GM18520 (cell line): ENCODE measurements around the gene PIK3C2B.

Source experiments
- ATAC-seq: cut with Tn5 transposase; IDR thresholded peaks from one replicate; pipeline ENCODE4 v1.9.1; 2021; ENCODE audit not compliant: unreplicated experiment

The PIK3C2B gene

DNA sequence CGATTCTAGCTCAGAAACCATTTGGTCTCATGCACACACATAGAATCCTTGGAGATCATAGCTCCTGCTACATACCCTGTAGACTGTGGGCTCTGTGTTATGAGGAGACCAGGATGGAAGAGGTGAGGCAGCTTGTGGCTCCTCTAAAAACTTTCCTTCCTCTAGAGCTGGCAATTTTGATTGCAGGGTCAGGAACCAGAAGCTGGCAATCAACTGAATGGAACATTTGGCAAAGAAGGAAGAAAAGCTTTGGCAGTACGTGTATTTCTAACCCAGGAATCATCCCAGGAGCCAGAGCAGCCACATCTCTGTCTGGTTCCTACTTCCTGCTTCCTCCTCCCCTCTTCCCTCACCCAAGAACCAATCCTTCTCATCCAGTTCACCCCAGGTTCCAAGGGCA is 15.7 kb downstream of the PIK3C2B start:
- no peak for ATAC-seq

DNA sequence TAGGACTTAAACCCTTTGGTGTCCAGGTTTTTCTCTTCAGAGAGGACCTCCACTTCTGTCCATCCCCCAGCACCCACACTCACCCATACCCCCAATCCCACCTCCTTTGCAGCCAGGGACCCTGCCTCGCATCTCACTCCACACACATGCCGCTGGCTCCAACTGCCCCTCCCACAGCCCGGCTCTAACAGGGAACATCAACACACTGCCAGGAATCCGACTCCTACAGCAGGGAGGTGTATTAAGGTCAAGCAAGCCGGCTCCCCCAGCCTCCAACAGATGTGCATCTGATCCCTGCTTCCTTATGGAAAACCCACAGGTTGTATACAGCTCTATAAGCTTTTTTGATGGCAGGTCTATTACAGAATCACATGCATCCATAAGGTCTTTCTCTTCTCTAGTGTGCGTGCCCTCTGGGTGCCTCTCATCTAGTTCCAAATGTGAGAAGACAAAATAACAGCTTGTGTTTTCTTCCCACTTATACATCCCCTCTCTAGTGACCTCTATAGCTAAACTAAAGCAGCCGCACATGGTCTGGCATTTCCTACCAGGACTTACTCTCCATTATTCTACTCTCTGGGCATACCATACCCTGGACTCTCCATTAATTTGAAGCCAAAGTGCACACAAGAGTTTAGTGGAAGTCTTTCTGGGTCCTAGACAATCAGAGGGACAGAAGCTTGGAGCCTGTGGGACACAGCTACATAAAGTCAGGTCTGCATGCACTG is 16.3 kb downstream of the PIK3C2B start:
- ATAC-seq = no peak

DNA sequence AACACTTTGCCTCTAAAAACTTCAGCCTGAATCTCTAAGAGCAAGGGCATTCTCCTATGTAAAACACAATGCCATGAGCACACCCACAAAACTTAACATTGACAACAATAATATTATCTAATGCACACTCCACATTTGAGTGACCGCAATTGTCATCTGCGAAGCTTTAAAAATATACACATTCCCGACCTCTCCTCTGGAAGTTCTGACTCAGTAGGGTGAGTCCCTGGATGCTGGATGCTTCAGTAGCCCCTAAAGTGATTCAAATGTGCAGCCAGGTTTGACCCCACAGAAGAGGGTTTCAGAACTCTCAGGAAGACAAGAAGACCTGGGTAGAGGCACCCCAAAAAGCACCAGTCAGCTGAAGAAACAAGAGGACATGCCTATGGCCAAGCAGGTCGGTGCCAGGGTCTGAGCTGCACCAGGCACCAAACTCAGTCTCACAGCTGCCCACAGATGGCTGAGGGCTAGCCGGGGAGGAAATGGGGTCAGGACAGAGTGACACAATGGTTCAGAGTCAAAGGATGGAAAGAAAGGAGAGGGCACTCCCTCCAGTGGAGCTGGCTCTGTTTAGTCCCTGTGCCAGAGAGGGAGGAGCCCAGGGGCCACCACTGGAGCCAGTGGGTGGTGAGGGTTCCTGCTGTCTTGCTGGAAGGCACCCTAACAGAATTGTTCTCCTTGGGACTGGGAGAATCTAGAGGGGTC is 17.4 kb downstream of the PIK3C2B start:
- ATAC-seq = no peak

DNA sequence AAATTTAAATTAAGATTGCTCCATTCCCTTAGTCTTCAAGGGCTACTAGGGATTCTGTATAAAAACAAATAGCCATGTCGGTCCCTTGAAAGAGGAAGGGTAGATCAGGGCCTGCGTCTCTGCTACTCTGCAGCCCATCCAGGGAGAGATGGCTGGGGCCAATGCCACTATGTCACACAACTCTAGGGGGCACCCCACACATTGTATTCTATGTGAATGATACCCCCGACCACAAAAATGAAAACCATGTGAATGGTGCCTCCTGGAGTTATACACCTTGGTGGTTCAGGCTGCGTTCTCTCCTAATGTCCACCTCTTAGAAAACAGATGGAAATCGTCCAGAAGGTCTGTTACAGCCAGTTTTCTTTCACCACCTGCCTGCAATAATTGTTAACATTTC is 18.0 kb downstream of the PIK3C2B start:
- no peak for ATAC-seq

GRCh38 chr1:204475656-204476432 is 18.8 kb downstream of the PIK3C2B start:
- no peak for ATAC-seq

- ATAC-seq = no peak
Measured at GRCh38 chr1:204473400-204473965, 21.1 kb downstream of the PIK3C2B start.

GRCh38 chr1:204472660-204473059 is 21.9 kb downstream of the PIK3C2B start:
- ATAC-seq = no peak

DNA sequence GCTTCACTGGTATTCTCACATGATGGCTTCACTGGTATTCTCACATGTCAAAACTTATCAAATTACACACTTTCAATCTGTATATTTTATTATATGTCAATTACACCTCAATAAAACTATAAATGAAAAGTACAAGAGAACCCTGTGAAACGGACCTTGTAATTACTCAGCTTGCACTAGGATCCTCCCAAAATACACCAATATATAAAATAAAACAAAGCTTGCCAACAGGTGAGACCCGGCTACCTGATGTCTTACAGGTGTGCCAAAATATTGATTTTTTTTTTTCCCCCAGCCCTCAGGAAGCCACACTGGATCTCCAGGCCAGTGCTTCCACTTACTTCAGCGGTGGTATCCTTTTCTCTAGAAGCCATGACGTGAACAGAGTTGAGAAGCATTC is 22.9 kb downstream of the PIK3C2B start:
- ATAC-seq = no peak

DNA sequence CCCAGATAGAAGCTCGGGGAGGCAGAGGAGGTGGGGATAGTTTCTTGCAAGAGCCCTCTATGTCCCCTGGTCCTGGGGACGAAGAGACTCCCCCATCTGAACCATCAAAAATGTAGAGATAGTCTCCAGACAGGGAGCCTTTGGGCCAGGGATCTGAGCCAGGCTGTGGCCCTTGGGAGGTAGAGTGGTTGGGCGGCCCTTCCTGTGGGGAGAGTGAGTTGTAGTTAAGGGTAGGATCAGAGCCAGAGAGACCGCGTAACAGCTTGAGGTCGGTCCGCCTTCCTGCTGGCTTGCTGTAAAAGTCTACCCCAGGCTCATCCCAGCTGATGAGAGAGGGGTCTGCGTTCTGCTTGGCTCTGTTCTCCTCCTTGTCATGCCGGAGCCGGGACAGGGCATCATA is 25.3 kb downstream of the PIK3C2B start:
- ATAC-seq = no peak

GRCh38 chr1:204468766-204469302 is 25.8 kb downstream of the PIK3C2B start:
- no peak for ATAC-seq

- ATAC-seq = no peak
Measured at GRCh38 chr1:204468206-204468605, 26.4 kb downstream of the PIK3C2B start.

DNA sequence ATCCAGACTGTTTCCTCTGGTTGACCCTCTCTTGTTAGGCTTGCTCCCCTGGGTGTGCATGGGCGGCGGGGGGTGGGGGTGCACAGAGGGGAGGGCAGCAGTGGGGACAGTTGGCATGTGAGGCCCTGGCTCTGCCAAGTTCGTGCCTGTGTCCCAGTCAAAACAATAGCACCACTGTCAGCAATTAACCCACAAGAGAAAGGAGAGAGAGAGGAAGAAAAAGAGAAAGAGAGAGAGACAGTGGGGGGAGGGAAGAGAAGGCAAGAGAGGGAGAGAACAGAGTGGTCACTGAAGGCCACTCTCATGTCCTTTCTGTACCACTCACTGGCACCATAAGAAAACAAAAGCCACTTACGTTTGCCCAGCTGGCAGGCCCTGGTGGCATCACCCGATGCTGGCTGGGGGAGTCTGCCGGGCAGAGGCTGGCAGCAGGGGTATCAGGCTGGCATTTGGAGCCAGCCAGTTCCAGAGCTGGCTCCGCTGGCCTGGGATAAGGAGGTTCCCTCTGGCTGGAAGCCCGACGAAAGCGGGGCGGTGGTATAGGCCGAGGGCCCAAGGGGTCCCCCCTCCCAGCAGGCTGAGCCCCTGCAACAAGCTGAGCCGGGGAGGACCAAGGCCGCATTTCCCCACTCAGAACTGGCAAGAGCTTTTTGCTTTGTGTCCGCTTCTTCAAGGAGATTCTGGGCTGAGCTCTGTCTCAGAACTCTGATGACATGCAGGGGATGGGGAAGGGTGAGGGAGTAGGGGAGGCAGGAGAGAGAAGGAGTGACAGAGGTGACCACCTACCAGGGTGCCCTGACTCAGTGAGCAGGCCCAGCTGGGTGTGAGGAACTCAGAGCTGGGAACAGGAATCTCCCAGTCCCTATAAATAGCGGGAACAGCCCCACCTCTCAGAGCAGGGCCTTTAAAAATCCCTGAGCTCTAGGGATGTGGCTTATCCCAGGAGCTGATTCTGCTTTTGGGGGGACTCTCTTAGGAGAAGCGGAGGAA is 27.9 kb downstream of the PIK3C2B start:
- no peak for ATAC-seq

DNA sequence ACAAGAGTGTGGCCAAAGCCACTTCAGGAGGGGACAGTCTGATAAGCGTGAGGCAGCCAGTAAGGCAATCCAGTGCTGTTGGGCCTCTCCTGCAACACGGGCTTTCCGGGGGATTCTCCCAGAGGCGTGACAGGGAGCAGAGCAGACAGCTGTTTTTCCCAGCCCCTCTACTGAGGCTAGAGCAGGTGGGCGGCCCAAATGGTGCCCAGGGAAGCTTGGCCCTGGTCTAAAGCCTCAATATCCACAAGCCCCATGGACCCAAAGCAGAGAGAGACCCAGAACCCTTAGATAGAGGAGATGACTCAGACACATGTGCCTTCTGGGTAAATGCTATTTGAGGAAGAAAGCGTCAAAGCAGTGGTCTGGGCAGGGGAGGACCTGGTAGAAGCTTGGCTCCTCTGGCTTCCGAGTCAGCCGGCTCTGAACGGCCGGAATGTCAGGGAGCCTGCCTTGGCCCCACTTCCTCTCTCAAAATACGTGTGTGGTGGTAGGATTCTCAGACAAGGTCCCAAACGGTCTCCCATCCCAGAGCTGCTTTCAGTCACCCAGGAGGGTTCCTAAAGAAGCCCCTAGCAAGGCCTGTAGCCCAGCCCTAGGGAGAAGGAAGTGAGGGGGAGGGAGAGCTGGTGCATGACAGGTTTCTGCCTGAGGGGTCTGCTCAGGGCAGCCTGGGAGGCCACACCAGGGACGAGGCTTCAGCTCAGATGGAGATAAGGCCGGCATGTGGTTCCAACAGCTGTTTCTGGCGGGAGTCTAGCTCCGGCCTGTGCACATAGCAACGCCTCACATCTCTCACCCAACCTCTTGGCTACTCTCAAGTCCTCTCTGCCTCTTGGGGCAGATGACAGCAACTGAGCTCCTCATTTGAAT is 28.8 kb downstream of the PIK3C2B start:
- peak; percentile 61 for ATAC-seq

DNA sequence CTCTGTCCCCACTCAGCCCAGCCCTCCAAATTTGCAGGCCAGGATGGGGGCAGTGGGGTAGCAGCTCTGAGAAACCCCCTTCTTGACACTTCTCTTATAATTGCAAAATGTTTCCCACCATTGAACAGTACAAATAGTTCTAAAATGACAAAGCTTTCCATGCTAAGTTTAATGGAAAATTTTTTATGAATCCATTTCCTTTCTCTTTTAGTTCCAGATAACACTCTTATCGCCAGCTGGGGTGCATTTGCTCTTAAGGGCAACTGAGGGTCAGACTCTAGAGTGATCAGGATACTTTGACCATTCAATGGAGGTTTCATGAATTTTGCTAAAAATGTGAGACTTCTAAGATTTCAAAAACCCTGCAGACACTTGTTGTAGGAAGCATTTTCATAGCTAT is 29.9 kb downstream of the PIK3C2B start:
- no peak for ATAC-seq

- no peak for ATAC-seq
Measured at GRCh38 chr1:204464187-204464631, 30.4 kb downstream of the PIK3C2B start.

GRCh38 chr1:204463125-204464060 is 31.2 kb downstream of the PIK3C2B start:
- ATAC-seq = no peak

DNA sequence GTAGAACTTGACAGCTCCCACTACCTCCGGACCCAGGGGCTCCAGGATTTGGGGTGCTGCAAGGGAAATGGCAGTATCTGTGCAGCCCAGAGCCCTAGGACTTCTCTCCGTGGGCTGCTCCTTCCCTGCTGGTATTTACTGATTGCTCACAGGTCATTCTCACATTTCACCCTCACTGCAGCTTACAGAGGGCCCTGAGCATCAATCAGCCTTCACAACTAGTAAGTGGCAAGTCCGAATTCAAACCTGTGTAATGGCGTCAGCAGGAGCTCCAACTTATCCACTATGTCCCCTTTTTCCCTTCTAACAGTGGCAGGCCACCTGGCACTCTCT is 32.4 kb downstream of the PIK3C2B start:
- no peak for ATAC-seq
